ENCODE measurements around the gene LRRN3.
A peak's percentile ranks its signal among the peaks of the same experiment; 100 is the strongest.

Gene LRRN3

DNA sequence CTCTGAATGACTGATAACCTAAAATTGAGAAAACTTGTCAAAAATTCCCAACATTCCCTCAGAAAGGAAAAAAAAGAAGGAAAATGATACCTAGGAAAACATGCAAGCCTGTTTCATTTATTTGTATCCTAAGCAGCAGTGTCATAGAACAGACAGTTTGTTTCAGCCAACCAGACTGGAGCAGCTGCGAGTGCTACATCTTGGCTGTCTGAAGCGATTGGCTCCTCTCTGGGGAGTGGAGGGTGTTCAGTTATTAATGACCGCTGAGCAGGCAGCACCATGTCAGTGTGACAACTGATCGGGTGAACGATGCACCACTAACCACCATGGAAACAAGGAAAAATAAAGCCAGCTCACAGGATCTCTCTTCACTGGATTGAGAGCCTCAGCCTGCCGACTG lies at the start of gene LRRN3:
Gene LRRN3, plus strand, starts transcription at position 282 of the 400 bp plus-strand sequence. CDS start 31,646 bp downstream, outside the sequence.
- no peaks in the 10 kb centered on the region for H3K27me3 ChIP-seq (ENCODE audit: insufficient read depth, low read length)
- H3K4me3 ChIP-seq (ENCODE audit: low read depth, low read length) = peak within 1 kb of the TSS; percentile 69
- no peaks in the 10 kb centered on the region for H3K79me2 ChIP-seq (ENCODE audit: control insufficient read depth, insufficient read depth, low read length, unreplicated experiment)
- no peak within 1 kb of the TSS for H3K27ac ChIP-seq (ENCODE audit: low read depth, low read length)
- no peaks in the 10 kb centered on the region for H3K36me3 ChIP-seq (ENCODE audit: insufficient read depth, low read length)
- H3K4me1 ChIP-seq (ENCODE audit: control insufficient read depth, insufficient read depth, low read length, unreplicated experiment) = no peaks in the 10 kb centered on the region
- H2AFZ ChIP-seq (ENCODE audit: low read length, unreplicated experiment) = peak within 1 kb of the TSS; percentile 72

DNA sequence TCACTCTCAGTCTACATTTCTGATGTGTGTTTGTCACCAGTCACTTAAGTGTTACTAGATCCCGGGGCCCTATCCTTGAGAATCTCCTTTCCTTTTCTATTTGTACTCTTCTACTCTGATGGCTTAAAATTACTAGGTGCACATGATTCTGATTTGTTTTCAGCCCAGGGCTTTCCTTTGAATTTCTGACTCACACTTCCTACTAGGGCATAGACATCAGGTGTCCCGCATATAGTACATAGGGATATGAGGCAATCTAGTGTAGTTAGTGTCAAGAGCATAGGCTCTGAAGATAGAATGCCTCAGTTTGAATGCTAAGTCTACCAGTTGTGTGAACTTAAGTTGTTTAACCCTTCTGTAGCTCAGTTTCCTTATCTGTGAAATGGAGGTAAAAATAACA lies 49.4 kb upstream of the LRRN3 start:
- no peaks in the 10 kb centered on the region for H3K4me1 ChIP-seq (ENCODE audit: control insufficient read depth, insufficient read depth, low read length, unreplicated experiment)
- H3K36me3 ChIP-seq (ENCODE audit: insufficient read depth, low read length) = no peaks in the 10 kb centered on the region
- H3K27ac ChIP-seq (ENCODE audit: low read depth, low read length) = no peak overlapping the region
- no peaks in the 10 kb centered on the region for H3K27me3 ChIP-seq (ENCODE audit: insufficient read depth, low read length)
- no peak overlapping the region for H3K4me3 ChIP-seq (ENCODE audit: low read depth, low read length)
- no peaks in the 10 kb centered on the region for H3K79me2 ChIP-seq (ENCODE audit: control insufficient read depth, insufficient read depth, low read length, unreplicated experiment)
- H2AFZ ChIP-seq (ENCODE audit: low read length, unreplicated experiment) = no peak overlapping the region

DNA sequence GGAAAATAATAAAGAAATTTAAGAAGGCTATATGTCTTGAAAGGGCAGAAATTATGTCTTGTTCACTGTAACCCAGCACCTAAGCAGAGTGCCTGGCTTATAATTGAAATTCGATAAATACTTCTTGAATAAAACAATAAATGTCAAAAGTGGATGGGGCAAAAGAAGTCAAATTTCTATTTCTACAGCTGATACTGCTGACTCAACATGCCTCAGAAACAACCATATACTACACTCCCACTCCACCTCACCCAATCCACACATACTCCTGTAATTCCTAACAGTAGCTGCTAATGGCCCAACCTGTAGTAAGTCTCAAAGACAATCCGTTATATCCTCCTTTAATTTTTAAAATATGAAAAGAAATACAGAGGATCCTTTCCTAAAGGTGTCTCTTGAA lies 48.1 kb upstream of the LRRN3 start:
- Histone ChIP-seq H3K79me2 (ENCODE audit: control insufficient read depth, insufficient read depth, low read length, unreplicated experiment) (no peaks in the 10 kb centered on the region), H3K4me3 (ENCODE audit: low read depth, low read length) (no peak overlapping the region), H3K27me3 (ENCODE audit: insufficient read depth, low read length) (no peaks in the 10 kb centered on the region), H3K4me1 (ENCODE audit: control insufficient read depth, insufficient read depth, low read length, unreplicated experiment) (no peaks in the 10 kb centered on the region), H3K27ac (ENCODE audit: low read depth, low read length) (no peak overlapping the region), H2AFZ (ENCODE audit: low read length, unreplicated experiment) (no peak overlapping the region), H3K36me3 (ENCODE audit: insufficient read depth, low read length) (no peaks in the 10 kb centered on the region)

DNA sequence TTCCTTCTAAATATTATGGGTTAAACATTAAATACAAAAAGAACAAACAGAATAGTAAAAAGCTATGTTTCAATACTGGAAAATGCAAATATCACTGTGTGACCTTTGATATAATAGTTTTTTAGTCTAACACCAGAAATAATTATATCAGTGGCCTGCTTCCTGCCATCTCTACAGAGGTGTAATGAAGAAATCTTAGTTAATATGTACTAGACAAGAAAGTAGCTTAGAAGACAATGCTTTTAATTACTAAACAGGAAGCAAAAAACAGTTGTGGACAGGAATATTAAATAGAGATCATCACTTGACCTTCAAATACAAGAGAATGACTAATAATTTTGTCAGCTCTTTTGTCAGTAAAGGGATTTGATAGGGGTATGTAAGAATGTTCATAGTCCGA lies 47.4 kb upstream of the LRRN3 start:
- H3K79me2 ChIP-seq (ENCODE audit: control insufficient read depth, insufficient read depth, low read length, unreplicated experiment) = no peaks in the 10 kb centered on the region
- H3K36me3 ChIP-seq (ENCODE audit: insufficient read depth, low read length) = no peaks in the 10 kb centered on the region
- H2AFZ ChIP-seq (ENCODE audit: low read length, unreplicated experiment) = no peak overlapping the region
- no peak overlapping the region for H3K4me3 ChIP-seq (ENCODE audit: low read depth, low read length)
- no peaks in the 10 kb centered on the region for H3K27me3 ChIP-seq (ENCODE audit: insufficient read depth, low read length)
- H3K27ac ChIP-seq (ENCODE audit: low read depth, low read length) = no peak overlapping the region
- H3K4me1 ChIP-seq (ENCODE audit: control insufficient read depth, insufficient read depth, low read length, unreplicated experiment) = no peaks in the 10 kb centered on the region

DNA sequence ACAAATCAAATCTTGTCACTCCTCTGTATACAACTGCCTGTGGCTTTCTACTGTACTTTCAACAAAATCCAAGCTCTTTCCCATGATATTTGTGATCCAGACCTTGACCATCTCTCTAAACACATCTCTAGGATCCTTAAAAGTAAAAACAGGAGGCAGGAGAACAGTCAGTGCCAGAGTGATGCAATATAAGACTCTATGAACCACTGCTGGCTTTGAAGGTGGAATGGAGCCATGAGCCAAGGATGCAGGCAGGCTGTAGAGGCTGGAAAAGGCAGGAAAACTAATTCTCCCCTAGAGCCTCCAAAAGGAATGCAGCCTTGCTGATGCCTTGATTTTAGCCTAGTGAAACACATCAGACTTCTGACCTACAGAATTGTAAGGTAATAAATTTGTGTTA lies 45.5 kb upstream of the LRRN3 start:
- H3K27me3 ChIP-seq (ENCODE audit: insufficient read depth, low read length) = no peaks in the 10 kb centered on the region
- H3K4me3 ChIP-seq (ENCODE audit: low read depth, low read length) = no peak overlapping the region
- no peaks in the 10 kb centered on the region for H3K79me2 ChIP-seq (ENCODE audit: control insufficient read depth, insufficient read depth, low read length, unreplicated experiment)
- H3K4me1 ChIP-seq (ENCODE audit: control insufficient read depth, insufficient read depth, low read length, unreplicated experiment) = no peaks in the 10 kb centered on the region
- H2AFZ ChIP-seq (ENCODE audit: low read length, unreplicated experiment) = no peak overlapping the region
- H3K27ac ChIP-seq (ENCODE audit: low read depth, low read length) = no peak overlapping the region
- no peaks in the 10 kb centered on the region for H3K36me3 ChIP-seq (ENCODE audit: insufficient read depth, low read length)

DNA sequence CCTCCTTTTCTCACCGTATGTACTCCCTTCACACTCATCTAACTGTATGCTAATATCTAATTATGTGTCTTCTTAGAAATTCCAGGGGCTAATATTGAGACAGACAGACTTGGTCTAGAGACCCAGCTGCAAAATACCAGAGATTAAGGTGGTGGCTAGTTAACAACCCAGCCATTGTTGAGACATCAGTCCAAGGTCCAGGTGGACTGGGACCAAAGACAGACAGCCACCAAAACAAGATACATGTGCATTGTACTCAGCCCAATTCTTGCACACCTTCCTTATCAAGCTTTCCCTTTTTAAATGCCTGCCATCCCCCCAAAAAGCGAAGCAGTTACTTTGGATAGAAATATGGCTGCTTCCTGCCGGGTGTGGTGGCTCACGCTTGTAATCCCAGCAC lies 43.3 kb upstream of the LRRN3 start:
- H3K79me2 ChIP-seq (ENCODE audit: control insufficient read depth, insufficient read depth, low read length, unreplicated experiment) = no peaks in the 10 kb centered on the region
- no peaks in the 10 kb centered on the region for H3K27me3 ChIP-seq (ENCODE audit: insufficient read depth, low read length)
- no peak overlapping the region for H3K27ac ChIP-seq (ENCODE audit: low read depth, low read length)
- no peaks in the 10 kb centered on the region for H3K4me1 ChIP-seq (ENCODE audit: control insufficient read depth, insufficient read depth, low read length, unreplicated experiment)
- no peak overlapping the region for H2AFZ ChIP-seq (ENCODE audit: low read length, unreplicated experiment)
- no peak overlapping the region for H3K4me3 ChIP-seq (ENCODE audit: low read depth, low read length)
- H3K36me3 ChIP-seq (ENCODE audit: insufficient read depth, low read length) = no peaks in the 10 kb centered on the region

DNA sequence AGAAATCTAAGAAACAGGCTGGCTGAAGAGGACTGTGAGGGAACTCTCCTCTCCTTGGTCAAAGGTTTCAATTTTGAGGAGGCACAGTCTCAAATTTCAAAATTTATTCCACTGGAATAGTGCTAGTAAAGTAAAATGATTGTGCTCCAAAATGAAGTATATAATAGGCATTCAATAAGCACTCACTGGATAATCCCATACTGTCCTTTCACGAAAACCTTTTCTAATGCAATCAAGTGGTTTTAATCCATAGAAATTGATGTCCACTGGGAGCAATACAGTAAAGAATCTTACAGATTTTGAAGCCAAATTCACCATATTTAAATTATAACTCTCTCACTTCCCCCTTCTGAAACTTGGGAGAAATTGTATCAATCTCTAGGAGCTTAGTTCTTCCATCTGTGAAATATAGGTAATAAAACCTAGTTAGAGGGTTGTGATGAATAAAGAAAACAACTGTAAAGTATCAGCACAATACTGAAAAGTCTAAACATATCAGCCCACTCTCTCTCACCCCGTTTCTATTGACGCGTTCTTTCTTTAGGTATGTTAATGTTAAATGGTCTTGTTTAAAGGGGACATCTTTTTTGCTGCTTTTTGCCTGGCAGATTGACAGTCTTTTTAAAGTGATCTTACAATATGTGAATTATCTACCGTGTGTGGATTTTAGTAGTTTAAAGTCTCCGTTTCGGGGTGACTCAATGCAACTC lies 40.8 kb upstream of the LRRN3 start:
- Histone ChIP-seq H3K4me3 (ENCODE audit: low read depth, low read length) (no peak overlapping the region), H3K27ac (ENCODE audit: low read depth, low read length) (no peak overlapping the region), H3K27me3 (ENCODE audit: insufficient read depth, low read length) (no peaks in the 10 kb centered on the region)

DNA sequence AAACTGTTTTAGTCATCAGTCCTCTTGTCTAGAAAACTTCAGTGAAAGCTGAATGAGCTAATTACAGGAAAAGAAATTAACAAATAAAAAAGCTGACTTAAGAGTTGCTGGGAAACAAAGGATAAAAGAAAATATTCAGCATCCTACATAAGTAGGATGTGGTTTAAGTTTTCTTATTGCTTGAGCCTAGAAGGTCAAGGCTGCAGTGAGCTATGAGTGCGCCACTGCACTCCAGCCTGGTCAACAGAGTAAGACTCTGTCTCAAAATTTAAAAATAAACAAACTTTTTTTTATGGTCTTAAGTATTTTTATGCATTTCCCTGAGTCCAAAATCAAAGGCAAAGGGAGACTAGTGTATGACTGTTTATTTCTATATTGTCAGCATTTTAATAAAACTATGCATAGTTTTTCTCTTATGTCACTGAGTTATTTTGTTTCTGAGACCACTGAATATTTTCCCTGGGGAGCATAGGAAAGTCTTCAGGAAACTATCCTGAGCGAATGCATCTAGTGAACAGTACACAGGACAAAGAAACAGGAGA lies 40.0 kb upstream of the LRRN3 start:
- Histone ChIP-seq H3K4me3 (ENCODE audit: low read depth, low read length) (no peak overlapping the region), H3K36me3 (ENCODE audit: insufficient read depth, low read length) (no peaks in the 10 kb centered on the region), H2AFZ (ENCODE audit: low read length, unreplicated experiment) (no peak overlapping the region), H3K27me3 (ENCODE audit: insufficient read depth, low read length) (no peaks in the 10 kb centered on the region), H3K4me1 (ENCODE audit: control insufficient read depth, insufficient read depth, low read length, unreplicated experiment) (no peaks in the 10 kb centered on the region), H3K79me2 (ENCODE audit: control insufficient read depth, insufficient read depth, low read length, unreplicated experiment) (no peaks in the 10 kb centered on the region), H3K27ac (ENCODE audit: low read depth, low read length) (no peak overlapping the region)

More for the DNA sequence above, 40.8 kb upstream of the LRRN3 start:
- Histone ChIP-seq H3K4me1 (ENCODE audit: control insufficient read depth, insufficient read depth, low read length, unreplicated experiment) (no peaks in the 10 kb centered on the region), H2AFZ (ENCODE audit: low read length, unreplicated experiment) (no peak overlapping the region), H3K36me3 (ENCODE audit: insufficient read depth, low read length) (no peaks in the 10 kb centered on the region), H3K79me2 (ENCODE audit: control insufficient read depth, insufficient read depth, low read length, unreplicated experiment) (no peaks in the 10 kb centered on the region)

DNA sequence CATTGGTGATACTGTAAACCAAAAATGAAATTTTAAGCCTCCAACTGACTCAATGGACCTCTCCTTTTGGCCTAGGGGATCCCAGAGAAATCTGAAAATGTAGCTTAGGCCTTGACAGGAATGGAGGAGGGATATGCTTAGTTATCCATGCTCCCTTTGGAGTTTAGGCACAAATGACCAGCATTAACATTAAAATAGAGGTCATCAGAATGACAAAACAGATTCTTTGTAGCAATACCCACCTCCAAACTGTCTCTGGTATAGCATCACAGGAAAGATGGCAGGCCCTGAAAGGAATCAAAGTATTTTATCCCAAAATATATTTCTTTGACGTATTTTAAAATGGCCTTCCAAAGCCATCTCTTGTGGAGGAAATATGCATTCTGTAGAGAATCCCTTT lies 39.1 kb upstream of the LRRN3 start:
- Histone ChIP-seq H3K4me3 (ENCODE audit: low read depth, low read length) (no peak overlapping the region), H3K27me3 (ENCODE audit: insufficient read depth, low read length) (no peaks in the 10 kb centered on the region), H3K27ac (ENCODE audit: low read depth, low read length) (no peak overlapping the region), H3K36me3 (ENCODE audit: insufficient read depth, low read length) (no peaks in the 10 kb centered on the region), H3K4me1 (ENCODE audit: control insufficient read depth, insufficient read depth, low read length, unreplicated experiment) (no peaks in the 10 kb centered on the region), H2AFZ (ENCODE audit: low read length, unreplicated experiment) (no peak overlapping the region), H3K79me2 (ENCODE audit: control insufficient read depth, insufficient read depth, low read length, unreplicated experiment) (no peaks in the 10 kb centered on the region)

DNA sequence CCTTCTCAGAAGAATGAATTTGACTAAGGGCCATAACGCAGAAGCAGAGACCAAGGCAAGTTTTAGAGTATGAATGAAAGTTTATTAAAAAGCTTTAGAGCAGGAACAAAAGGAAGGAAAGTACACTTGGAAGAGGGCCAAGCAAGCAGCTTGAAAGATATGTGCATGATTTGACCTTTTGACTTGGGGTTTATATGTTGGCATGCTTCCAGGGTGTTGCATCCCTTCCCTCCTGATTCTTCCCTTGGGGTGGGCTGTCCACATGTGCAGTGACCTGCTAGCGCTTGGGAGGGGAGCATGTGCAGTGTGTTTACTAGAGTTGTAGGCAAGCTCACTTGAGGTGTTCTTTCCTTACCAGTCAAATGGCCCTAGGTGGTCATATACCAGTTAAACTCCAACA lies 37.9 kb upstream of the LRRN3 start:
- no peak overlapping the region for H3K4me3 ChIP-seq (ENCODE audit: low read depth, low read length)
- no peak overlapping the region for H3K27ac ChIP-seq (ENCODE audit: low read depth, low read length)
- H3K4me1 ChIP-seq (ENCODE audit: control insufficient read depth, insufficient read depth, low read length, unreplicated experiment) = no peaks in the 10 kb centered on the region
- H3K79me2 ChIP-seq (ENCODE audit: control insufficient read depth, insufficient read depth, low read length, unreplicated experiment) = no peaks in the 10 kb centered on the region
- H2AFZ ChIP-seq (ENCODE audit: low read length, unreplicated experiment) = no peak overlapping the region
- H3K36me3 ChIP-seq (ENCODE audit: insufficient read depth, low read length) = no peaks in the 10 kb centered on the region
- H3K27me3 ChIP-seq (ENCODE audit: insufficient read depth, low read length) = no peaks in the 10 kb centered on the region

DNA sequence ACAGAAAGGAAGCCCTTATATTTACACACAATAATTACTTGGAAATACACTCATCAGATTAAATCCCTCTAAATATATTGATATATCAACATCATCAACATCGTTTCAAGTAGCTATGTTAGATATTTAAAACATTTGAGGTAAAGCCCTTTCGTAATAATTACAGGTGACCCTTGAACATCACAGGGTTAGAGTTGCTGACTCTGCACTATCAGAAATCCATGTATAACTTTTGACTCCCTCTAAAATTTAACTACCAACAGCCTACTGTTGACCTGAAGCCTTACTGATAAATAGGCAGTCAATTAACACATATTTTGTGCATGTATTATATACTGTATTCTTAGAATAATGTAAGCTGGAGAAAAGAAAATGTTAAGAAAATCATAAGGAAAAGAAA lies 34.6 kb upstream of the LRRN3 start:
- no peak overlapping the region for H2AFZ ChIP-seq (ENCODE audit: low read length, unreplicated experiment)

More for the DNA sequence above, 34.6 kb upstream of the LRRN3 start:
- H3K27me3 ChIP-seq (ENCODE audit: insufficient read depth, low read length) = no peaks in the 10 kb centered on the region
- no peak overlapping the region for H3K27ac ChIP-seq (ENCODE audit: low read depth, low read length)
- H3K79me2 ChIP-seq (ENCODE audit: control insufficient read depth, insufficient read depth, low read length, unreplicated experiment) = no peaks in the 10 kb centered on the region
- no peaks in the 10 kb centered on the region for H3K4me1 ChIP-seq (ENCODE audit: control insufficient read depth, insufficient read depth, low read length, unreplicated experiment)
- no peak overlapping the region for H3K4me3 ChIP-seq (ENCODE audit: low read depth, low read length)
- no peaks in the 10 kb centered on the region for H3K36me3 ChIP-seq (ENCODE audit: insufficient read depth, low read length)
